HG02678 (cell line): Measurements from ENCODE around the gene IRF1.

Experiments used
- ATAC-seq: cut with Tn5 transposase; IDR thresholded peaks from one replicate; pipeline ENCODE4 v1.9.1; 2021; ENCODE audit warnings: mild to moderate bottlenecking, moderate library complexity; ENCODE audit not compliant: unreplicated experiment

Gene IRF1

DNA sequence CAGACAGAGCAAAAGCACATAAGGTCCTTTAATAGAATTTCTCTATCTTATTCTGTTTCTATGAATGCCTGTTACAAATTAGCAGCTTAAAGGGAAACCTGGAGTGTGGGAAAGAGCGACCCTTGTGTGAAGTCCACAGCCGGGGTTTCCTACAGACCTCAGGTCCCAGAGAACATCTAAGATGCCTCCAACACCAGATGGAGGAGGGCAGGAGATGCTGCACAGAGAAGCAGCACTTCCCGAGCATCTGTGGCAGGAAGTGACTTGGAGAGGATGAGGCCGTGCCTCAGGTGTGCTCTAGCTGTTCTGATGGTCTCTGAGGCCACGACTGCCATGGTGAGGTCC is 26.8 kb downstream of the IRF1 start:
- ATAC-seq, result no peak

- no peak for ATAC-seq
Observed at GRCh38 chr5:132462856-132463745, 27.5 kb downstream of the IRF1 start.

DNA sequence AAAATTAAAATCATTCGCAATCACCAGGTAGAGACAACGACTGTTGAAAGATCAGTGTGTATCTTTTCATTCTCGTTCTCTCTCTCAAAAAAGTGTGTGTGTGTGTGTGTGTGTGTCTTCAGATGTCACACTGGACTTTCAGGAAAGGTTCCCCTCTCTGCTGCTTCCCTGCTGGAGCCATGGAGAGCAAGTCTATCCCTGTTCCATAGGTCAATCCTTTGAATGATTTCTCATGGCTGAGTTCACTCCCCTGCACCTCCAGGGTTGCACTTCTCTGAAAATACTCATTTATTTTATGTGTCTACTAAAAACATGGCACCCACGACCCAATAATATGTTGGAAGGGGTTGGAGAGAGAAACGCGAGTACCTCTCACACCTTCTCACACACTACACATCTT is 28.2 kb downstream of the IRF1 start:
- no peak for ATAC-seq

DNA sequence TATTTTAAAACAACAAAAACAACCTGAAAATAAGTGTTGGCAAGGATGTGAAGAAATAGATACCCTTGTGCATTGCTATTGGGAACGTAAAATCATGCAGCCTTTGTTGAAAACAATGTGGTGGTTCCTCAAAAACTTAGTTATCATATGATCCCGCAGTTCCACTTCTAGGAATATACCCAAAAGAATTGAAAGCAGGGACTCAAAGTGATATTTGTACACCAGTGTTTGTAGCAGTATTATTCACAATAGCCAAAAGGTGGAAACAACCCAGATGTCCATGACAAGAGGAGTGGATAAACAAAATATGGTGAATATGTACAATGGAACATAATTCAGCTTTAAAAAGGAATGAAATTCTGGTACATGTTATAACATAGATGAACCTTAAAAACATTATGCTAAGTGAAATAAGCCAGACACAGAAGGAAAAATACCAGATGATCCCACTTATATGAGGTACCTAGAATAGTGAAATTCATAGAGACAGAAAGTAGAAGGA is 29.0 kb downstream of the IRF1 start:
- no peak for ATAC-seq

- no peak for ATAC-seq
Observed at GRCh38 chr5:132460846-132461568, 29.6 kb downstream of the IRF1 start.

DNA sequence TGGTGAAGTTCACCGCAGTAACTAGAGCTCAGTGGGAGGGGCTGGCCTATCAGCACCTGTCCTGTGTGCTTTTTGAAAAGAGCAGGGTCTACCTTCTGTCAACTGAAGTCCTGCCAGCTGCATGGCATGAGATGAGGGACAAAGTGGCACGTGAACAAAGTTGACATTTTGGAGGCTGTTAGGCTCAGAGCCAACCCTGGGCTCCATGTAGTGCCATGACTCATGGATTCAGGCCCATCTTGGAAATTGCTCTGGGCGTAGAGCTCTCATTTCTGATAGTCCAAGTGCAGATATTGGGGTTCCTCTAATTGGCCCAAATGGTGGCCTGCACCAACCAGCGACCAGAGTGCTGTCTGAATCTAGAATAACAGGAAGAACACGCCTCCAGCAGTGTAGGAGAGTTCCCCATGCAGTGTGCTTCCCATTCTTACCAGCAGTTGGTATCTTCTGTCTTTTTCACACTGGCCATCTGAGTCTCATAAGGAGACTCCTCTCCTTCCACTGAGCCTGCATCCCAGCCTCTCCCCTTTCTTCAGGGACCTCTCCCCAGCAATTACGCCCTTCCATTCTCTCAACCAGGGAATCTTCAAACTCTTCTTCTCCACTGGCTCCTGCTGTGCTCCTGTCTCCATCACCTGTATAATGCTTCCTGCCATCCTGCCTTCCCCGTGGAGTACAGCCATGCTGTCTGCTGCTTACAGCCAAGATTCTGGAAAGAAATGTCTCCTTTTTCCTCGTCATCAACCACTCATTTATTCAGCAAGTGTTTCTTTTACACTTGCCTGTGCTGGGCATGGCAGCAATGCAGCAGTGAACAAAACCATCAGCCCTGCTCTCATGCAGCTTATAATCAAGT is 30.4 kb downstream of the IRF1 start:
- no peak for ATAC-seq

DNA sequence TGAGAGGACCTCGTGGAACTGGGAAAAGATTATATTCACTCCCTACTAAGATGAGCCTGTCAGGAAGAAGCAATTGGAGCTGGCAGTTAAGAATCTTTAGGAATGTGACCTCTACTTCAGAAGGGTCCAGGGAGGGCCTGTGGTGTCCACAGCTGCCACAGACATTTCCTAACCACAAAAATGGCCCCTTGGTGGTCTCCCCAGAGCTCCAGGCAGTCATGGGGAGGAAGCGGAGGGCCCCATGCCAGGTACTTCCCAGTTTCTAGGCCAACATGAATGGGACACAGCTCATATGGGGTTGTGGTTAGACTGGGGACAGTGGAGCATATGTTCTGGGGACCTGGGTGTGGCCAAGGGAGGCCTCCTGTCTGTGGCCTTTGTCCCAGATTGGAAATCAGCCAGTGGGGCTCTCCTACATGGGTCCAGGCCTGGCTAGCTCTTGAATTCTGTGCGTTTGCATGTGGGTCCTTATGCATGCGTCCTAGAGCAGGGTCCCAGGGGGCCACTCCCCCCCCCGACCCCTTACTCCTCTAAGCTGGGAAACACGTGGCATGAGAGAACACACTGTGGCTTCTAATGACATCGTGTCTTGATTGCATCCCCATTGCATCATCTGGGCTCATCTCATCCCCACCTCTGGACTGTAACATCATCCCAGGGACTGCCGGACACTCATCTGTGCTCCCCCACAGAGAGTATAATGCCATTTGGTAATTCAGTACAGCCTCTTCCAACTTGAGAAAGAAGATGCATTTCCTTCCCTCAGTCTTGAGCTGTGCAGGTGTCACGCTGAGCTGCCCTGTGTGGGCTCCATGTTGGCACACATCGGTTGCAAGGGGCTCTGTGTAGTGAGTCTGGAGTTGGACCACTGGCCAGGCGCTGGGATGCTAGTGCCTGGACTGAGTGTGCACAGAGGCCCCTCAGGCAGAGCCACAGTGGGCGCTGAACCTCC is 31.3 kb downstream of the IRF1 start:
- ATAC-seq, result no peak

- ATAC-seq, result peak; percentile 46
Observed at GRCh38 chr5:132458651-132459030, 31.9 kb downstream of the IRF1 start.

DNA sequence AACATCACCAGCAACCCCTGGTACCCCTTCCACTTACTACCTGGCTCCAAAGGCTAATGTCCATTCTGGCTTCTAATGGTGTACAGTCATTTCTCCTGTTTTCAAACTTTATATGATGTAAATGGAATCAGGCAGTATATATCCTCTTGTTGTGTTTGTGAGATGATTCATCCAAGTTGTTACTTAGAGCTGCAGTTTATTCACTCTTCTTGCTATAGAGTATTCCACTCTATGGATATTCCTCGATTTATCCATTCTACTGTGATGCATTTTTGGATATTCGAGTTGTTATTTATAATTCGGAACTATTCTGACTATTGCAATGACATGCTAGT is 32.4 kb downstream of the IRF1 start:
- no peak for ATAC-seq

DNA sequence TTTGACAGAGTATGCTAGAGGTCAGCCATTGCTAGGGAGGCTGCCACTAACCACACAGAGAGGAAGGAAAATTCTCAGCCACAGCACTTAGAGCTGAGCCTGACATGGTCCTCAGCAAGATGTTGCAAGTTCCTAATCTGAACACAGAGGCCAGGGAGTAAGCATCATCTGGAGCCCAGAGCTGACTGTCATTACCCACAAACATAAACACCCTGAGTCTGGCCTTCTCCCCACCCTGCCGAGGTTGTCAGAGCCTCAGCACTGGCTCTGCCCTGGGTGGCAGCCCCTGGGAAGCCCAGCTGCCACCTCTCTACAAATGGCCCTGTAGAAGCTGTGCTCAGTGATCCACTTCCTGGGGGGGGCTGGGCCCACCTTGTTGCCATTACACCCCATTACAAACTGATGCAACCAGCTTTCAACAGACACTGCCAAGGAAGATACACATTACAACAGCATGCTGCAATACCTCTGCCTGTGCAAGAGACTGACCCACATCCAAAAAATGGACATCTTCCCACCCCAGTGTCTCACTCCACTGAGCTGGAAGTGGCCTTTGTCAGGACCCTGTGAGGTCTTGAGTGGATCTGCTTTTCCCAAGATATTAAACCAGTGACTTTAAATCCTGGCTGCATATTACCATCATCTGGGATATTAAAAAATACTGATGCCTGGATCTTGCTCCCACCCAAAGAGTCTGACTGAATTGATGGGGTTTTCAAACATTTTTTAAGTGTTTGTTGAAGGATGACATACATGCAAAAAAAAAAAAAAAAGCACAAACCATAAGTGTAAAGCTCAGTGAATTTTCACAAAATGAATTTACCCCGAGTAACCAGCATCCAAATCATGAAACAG is 33.0 kb downstream of the IRF1 start:
- peak; percentile 9 for ATAC-seq

- peak; percentile 32 for ATAC-seq
Observed at GRCh38 chr5:132456987-132457361, 33.6 kb downstream of the IRF1 start.

GRCh38 chr5:132456296-132456986 is 34.1 kb downstream of the IRF1 start:
- peak; percentile 59 for ATAC-seq

- ATAC-seq, result no peak
Observed at GRCh38 chr5:132455614-132456115, 34.9 kb downstream of the IRF1 start.

DNA sequence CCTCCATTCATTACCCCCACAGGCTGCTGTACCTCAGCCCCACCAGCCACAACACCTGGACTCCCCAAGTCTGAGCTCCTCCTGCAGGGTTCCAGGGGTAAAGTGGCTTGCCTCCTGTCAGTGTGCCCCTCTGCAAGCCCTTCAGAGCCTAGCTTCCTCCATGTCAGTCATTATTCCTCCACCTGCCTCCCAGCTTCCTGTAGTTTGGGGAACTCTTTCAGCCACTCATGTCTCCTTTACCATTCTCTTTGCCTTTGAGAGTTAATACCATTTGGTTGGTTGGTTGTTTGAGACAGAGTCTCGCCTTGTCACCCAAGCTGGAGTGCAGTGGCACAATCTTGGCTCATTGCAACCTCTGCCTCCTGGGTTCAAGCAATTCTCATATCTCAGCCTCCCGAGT is 36.2 kb downstream of the IRF1 start:
- no peak for ATAC-seq

- no peak for ATAC-seq
Observed at GRCh38 chr5:132451387-132451786, 39.2 kb downstream of the IRF1 start.

- no peak for ATAC-seq
Observed at GRCh38 chr5:132449060-132449459, 41.5 kb downstream of the IRF1 start.

- ATAC-seq, result no peak
Observed at GRCh38 chr5:132447196-132447595, 43.4 kb downstream of the IRF1 start.

DNA sequence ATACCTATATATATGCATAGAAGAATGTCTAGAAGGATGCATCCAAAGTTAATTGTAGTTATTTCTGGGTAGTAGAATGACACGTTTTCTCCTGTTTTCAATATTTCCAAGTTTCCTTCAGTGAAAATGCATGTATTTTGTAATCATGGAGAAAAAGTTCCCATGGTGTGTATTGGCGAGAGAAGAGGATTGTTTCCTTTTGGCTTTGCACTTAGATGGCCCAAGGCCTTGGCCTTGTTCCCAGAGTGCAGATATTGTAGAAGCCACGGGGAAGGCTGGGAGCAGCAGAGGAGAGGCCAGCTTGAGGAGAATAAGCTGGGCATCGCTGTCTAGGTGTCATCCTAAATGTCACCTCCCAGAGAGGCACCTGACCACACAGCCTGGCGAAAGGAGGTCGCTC is 44.0 kb downstream of the IRF1 start:
- ATAC-seq, result no peak

- no peak for ATAC-seq
Observed at GRCh38 chr5:132445930-132446329, 44.6 kb downstream of the IRF1 start.
